HG03175 (cell line): ENCODE results near the gene ZNF558.
"Not testable (repeated sequence)": the region's sequence is repeated elsewhere in the genome, so short reads cannot be mapped to it uniquely, and the experiment has no call there.

Experiments
- ATAC-seq: cut with Tn5 transposase; IDR thresholded peaks from one replicate; pipeline ENCODE4 v1.9.1; 2021; ENCODE audit warnings: mild to moderate bottlenecking, moderate library complexity; ENCODE audit not compliant: unreplicated experiment

ZNF558 gene

DNA sequence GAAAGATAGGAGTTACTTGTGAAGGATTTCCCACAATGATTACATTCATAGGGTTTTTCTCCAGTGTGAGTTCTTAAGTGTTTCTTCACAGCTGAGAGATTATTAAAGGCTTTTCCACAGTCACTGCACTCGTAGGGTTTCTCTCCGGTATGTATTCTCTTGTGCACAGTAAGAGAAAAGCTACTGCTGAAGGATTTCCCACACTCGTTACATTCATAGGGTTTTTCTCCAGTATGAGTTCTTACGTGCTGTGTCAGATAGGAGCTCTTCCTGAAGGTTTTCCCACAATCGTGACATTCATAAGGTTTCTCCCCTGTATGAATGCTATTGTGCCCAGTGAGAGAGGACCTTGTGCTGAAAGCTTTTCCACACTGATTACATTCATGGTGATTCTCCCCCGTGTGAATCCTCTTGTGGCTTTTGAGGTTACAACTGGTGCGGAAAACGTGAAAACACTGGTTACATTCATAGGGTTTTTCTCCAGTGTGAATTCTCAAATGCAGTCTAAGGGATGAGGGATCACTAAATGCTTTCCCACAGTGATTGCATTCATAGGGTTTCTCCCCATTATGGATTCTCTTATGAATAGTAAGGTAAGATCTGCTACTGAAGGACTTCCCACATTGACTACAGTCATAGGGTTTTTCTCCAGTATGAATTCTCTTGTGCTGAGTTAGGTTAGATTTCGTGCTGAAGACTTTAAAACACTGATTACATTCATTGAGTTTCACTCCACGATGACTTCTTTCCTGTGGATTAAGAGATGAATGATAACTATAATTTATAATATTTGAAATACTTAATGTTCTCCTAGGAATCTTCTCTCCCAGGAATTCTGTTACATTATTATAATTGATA is 20.6 kb downstream of the ZNF558 start:
- no peak for ATAC-seq

DNA sequence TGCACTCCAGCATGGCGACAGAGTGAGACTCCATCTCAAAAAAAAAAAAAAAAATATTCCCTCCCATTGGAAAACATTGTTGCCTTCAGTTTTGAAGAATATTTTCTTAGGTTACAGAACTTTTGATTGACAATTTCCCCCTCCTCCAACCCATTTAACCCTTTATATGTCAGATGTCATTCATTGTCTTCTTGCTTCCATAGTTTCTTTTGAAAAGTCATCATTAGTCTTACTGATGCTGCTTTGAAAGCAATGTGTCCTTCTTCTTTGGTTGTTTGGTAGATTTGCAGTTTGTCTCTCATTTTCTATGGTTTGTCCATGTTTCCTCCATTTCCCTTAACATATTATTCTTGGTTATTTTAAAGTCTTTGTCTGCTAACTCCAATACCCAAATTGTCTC is 25.4 kb downstream of the ZNF558 start:
- ATAC-seq: no peak

DNA sequence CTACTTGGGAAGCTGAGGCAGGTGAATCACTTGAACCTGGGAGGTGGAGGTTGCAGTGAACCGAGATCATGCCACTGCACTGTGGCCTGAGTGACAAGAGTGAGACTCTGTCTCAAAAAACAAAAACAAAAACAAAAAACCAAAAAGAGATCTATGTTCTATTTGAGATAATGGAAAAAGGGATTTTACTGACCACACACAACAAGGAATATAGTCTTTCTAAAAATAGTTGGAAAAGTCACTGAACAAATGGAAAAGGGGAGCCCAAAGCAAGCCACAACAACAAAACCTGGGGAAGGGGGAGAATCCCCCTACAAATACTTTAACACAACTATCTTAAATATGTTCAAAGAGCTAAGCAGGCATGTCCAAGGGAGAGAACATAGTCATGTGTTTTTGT is 37.3 kb downstream of the ZNF558 start:
- no peak for ATAC-seq

DNA sequence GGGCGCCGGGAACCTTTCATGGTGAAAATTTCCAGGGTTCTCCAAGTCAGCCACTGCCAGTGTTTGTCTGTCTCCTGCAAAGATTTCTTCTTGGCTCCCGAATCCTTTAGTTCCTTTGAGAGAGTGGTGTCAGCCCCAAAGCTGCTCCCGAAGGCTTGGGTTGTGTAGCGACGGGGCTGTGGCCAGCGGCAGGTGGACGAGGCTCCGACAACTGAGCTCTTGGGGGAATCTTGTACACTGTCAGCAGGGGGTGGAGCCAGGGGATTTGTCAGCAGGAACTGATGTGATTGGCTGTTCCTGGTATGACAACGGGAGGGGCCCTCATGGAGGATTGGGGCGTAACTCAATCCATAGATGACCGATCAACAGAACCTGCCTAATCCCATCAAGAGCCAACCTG is 58.5 kb downstream of the ZNF558 start:
- not testable (repeated sequence) for ATAC-seq

DNA sequence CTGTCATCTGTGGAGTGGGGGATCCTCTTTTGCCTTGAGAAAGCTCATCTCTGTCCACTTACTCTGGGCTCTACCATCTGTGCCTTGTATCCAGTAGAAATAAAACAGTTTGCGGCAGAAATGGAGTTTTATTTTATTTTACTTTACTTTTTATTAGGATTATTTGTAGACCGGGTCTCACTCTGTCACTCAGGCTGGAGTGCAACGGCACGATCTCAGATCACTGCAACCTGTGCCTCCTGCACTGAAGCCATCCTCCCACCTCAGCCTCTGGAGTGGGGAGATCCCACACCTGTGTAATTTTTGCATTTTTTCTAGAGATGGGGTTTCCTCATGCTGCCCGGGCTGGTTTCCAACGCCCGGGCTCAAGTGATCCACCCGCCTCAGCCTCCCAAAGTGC is 62.8 kb downstream of the ZNF558 start:
- ATAC-seq: not testable (repeated sequence)

DNA sequence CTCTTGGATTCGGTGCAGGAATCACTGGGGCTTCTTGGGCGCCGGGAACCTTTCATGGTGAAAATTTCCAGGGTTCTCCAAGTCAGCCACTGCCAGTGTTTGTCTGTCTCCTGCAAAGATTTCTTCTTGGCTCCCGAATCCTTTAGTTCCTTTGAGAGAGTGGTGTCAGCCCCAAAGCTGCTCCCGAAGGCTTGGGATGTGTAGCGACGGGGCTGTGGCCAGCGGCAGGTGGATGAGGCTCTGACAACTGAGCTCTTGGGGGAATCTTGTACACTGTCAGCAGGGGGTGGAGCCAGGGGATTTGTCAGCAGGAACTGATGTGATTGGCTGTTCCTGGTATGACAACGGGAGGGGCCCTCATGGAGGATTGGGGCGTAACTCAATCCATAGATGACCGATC is 64.8 kb downstream of the ZNF558 start:
- not testable (repeated sequence) for ATAC-seq
